Adipocyte (in vitro differentiated cells): Measurements from ENCODE around the gene MAN2B2.

Experiments
- DNase-seq: peaks from one replicate; pipeline ENCODE4 v3.0.0-alpha.2; 2015; ENCODE audit warnings: low read depth
- H3K27me3 ChIP-seq: replicated peaks from 2 replicates; pipeline ENCODE4 v1.7.0; 2013; ENCODE audit warnings: mild to moderate bottlenecking, low read length, moderate library complexity; ENCODE audit not compliant: control insufficient read depth, insufficient read depth
- H3K36me3 ChIP-seq: 2 replicates; pipeline ENCODE4 v1.7.0; 2013; ENCODE audit warnings: low read length, mild to moderate bottlenecking, moderate library complexity; ENCODE audit not compliant: control insufficient read depth, insufficient read depth, severe bottlenecking
- H3K4me1 ChIP-seq: 2 replicates; pipeline ENCODE4 v1.7.0; 2013; ENCODE audit warnings: mild to moderate bottlenecking, low read length, moderate library complexity; ENCODE audit not compliant: control insufficient read depth, insufficient read depth
- H3K4me3 ChIP-seq: 2 replicates; pipeline ENCODE4 v1.7.0; 2013; ENCODE audit warnings: mild to moderate bottlenecking, low read length, moderate library complexity
- H3K9ac ChIP-seq: 2 replicates; pipeline ENCODE4 v1.7.0; 2013; ENCODE audit warnings: mild to moderate bottlenecking, low read length, moderate library complexity
- H3K9me3 ChIP-seq: 2 replicates; pipeline ENCODE4 v1.7.0; 2013; ENCODE audit warnings: mild to moderate bottlenecking, low read length, moderate library complexity; ENCODE audit not compliant: control insufficient read depth

The MAN2B2 gene

DNA sequence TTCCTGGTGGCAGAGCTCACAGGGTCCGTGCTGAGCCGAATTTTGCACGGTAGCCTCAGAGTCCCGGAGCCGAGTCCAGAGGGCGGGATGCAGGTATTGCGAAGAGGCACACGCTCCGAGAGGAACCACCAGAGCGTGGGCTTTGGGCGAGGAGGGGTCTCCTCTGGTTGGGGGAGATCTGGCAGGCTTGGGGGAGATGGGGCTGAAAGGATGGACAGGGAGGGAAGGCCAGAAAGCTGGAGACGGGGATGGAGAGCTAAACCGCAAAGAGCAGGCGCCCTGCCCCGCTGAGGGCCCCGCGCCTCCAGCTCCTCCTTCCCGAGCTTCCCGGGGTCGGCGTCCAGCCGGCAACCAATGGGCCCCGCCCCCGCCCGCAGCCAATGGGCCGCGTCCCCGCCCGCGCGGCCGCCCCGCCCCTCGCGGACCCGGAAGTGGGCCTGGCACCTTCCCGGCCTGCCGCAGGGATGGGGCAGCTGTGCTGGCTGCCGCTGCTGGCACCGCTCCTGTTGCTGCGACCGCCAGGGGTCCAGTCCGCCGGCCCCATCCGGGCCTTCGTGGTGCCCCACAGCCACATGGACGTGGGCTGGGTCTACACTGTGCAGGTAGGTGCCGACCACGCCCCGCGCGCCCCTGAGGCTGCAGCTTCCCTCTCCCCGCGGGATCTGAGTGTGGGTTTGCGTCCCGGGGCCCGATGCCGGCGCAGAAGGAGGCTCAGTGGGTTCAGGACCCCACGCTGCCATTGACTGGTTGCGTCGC, at the start of gene MAN2B2:
MAN2B2 (plus strand) TSS at position 443 of the 756 bp plus-strand sequence; CDS start at position 465, 22 bp downstream.
- peaks cover 29% of the 10 kb centered on the region for H3K27me3 ChIP-seq
- peaks cover 10% of the 10 kb centered on the region for H3K9me3 ChIP-seq
- peaks cover 19% of the 10 kb centered on the region for H3K36me3 ChIP-seq
- peak within 1 kb of the TSS; percentile 91 for H3K9ac ChIP-seq
- DNase-seq: peak; percentile 95
- H3K4me3 ChIP-seq: peak within 1 kb of the TSS; percentile 93
- peaks cover 11% of the 10 kb centered on the region for H3K4me1 ChIP-seq

DNA sequence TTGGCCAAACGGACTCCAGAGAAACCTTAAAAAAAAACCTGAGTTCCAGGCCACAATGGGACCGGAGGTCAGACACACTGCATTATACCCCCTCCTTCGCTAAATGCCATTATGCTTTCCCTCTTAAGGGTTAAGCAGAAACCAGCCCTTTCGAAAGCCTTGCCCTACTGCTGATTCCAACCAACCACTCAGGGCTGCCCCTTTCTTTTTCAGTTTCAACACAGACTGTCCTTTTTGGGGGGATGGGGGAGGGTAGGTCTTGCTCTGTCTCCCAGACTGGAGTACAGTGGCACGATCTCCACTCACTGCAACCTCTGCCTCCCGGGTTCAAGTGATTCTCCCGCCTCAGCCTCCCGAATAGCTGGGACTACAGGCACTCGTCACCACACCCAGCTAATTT, 49.5 kb upstream of the MAN2B2 start:
- Histone ChIP-seq H3K27me3 (peaks cover 30% of the 10 kb centered on the region), H3K4me3 (no peak overlapping the region), H3K9me3 (no peaks in the 10 kb centered on the region), H3K36me3 (no peaks in the 10 kb centered on the region), H3K4me1 (no peaks in the 10 kb centered on the region), H3K9ac (no peak overlapping the region)
- DNase-seq: no peak

DNA sequence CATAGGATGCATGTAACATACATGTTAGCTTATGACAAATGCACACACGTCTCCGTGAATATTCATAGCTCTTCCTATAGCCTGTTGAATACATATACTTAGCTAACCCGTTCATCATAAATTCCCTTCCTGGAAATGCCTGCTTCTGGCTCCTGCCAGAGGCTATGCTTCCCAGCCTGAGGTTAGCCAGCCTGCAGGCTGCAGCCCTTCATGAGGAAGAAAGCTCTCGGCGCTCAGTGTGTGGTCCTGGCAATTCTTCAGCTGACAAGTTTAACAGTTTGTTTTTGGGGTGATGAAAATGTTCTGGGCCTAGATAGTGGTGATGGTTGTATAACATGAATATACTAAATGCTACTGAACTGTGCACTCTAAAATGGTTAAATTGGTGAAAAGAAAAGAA, 48.8 kb upstream of the MAN2B2 start:
- H3K4me1 ChIP-seq: no peaks in the 10 kb centered on the region
- peaks cover 23% of the 10 kb centered on the region for H3K27me3 ChIP-seq
- no peak overlapping the region for H3K9ac ChIP-seq
- H3K36me3 ChIP-seq: no peaks in the 10 kb centered on the region
- no peaks in the 10 kb centered on the region for H3K9me3 ChIP-seq
- DNase-seq: no peak
- no peak overlapping the region for H3K4me3 ChIP-seq

DNA sequence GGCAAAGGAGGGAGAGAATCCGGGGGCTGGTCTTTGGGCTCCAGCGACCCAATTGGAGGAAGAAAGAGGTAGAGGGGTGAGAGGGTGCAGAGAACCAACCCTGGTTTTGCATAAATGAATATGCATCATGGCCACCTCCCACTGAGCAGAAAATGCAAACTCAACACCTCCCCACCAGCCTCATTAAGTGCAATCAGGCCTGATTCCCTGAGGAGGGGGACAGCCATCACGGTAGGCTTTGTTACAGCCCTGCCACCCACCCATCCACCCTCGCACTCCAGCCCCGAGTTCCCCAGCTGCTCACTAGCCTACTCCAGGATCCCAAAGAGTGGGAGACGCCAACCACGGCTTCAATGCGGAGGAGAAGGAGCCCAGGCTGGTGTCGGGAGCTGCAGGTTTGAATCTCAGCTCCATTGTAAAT, 48.3 kb upstream of the MAN2B2 start:
- DNase-seq: no peak
- no peak overlapping the region for H3K4me3 ChIP-seq
- H3K9me3 ChIP-seq: no peaks in the 10 kb centered on the region
- H3K36me3 ChIP-seq: no peaks in the 10 kb centered on the region
- H3K27me3 ChIP-seq: peaks cover 18% of the 10 kb centered on the region
- H3K9ac ChIP-seq: no peak overlapping the region
- H3K4me1 ChIP-seq: no peaks in the 10 kb centered on the region

DNA sequence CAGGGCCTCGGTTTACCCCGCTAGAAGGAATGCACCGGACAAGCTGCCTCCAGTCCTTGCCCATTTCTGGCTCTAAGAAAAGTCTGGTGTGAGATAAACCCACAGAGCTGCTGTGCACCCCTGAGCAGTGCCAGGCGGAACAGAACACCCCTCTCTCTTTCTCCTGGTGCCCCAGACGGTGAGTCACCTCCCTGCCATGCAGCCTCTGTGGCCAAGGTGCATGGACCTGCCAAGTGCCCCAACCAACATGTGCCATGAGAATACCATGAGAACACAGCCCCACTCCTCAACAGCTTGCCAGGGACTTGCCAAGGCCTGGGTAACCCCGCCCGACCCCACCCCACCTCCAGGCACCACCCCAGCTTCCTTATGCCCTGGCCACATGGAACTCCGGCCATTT, 47.7 kb upstream of the MAN2B2 start:
- no peak overlapping the region for H3K9ac ChIP-seq
- no peaks in the 10 kb centered on the region for H3K36me3 ChIP-seq
- H3K4me1 ChIP-seq: no peaks in the 10 kb centered on the region
- DNase-seq: no peak
- H3K27me3 ChIP-seq: peaks cover 12% of the 10 kb centered on the region
- no peaks in the 10 kb centered on the region for H3K9me3 ChIP-seq
- H3K4me3 ChIP-seq: no peak overlapping the region

DNA sequence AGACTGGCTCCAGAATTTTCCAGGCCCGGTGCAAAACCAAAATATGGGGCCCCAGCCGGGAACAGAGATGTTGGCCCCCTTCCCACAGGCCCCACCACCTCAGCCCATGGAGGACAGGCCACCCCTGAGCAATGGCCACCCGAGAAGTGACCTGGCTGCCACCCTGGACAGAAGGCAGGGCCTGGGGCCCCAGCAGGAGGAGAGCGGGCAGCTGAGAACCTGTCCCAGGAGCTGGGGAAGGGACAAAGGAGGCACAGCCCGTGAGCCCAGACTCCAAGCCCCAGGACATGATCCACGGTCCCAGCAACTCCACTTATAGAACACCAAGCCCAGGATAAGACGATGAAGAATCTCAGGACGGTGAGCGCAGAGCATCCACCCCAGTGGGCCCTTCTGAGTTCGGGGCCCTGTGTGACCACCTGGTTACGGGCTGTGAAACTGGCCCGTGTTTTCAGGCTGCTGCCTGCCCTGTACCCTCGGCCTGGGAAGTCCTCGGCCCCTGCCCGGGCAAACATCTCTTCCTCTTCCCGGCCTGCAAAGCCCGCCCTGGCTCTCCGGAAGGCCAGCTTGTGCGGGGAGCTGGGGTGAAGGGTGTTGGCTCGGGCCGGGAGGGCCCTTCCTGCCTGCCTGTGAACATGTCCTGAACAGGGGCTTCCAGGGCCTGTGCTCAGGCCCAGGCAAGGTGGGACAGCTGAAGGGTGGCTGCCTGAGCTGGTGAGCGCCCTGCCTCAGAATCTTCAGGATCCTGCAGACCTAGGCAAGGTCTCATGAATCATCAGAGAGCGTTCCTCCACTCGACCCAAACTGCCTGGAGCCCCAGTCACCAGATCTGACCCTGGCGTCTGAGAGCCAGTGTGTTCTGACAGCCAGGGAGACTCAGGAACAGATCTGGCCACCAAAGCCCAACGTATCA, 47.0 kb upstream of the MAN2B2 start:
- no peak overlapping the region for H3K4me3 ChIP-seq
- H3K9me3 ChIP-seq: peaks cover 3% of the 10 kb centered on the region
- DNase-seq: no peak
- H3K4me1 ChIP-seq: no peaks in the 10 kb centered on the region
- no peaks in the 10 kb centered on the region for H3K36me3 ChIP-seq
- peaks cover 12% of the 10 kb centered on the region for H3K27me3 ChIP-seq
- no peak overlapping the region for H3K9ac ChIP-seq

DNA sequence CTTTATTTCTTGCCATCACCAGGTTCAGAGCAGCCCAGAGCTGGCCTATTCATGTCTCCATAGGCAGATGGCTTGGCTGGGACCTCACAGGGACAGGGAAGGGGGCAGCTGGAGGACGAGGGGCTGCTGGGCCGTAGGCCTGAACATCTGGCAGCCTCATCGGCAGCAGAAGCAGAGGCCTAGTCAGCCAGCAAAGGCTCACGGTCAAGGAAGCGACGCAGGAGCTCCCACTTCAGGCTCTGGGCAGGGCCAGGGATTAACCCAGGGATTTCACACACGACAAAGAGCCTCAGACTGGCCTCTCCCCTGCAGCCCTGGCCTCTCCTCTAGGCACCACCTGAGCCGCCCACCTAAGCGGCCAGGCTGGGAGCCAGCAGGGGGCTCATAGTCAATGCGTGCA, 46.0 kb upstream of the MAN2B2 start:
- Histone ChIP-seq H3K27me3 (peaks cover 12% of the 10 kb centered on the region), H3K4me3 (no peak overlapping the region), H3K36me3 (no peaks in the 10 kb centered on the region), H3K9ac (no peak overlapping the region), H3K4me1 (no peaks in the 10 kb centered on the region), H3K9me3 (peaks cover 3% of the 10 kb centered on the region)
- no peak for DNase-seq

DNA sequence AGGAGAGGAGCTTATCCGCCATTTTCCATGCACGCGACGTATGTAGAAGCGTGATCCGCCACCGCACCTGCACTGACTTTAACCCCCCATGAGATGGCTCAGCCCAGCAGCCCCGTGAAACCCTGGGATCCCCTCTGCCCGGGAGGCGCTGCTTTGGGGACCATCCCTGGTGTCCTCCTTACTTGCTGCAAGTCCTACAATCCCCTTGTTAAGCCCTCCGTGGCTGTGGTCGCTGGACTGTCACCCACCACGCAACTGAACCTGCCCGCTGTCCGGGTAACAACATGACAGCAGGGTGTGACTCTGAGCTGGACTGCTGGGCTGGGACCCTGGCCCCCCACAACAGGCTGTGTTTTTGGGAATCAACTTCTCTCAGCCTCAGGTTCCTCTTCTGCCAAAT, 44.7 kb upstream of the MAN2B2 start:
- H3K36me3 ChIP-seq: no peaks in the 10 kb centered on the region
- no peaks in the 10 kb centered on the region for H3K4me1 ChIP-seq
- peaks cover 3% of the 10 kb centered on the region for H3K9me3 ChIP-seq
- peaks cover 12% of the 10 kb centered on the region for H3K27me3 ChIP-seq
- H3K9ac ChIP-seq: no peak overlapping the region
- no peak for DNase-seq
- H3K4me3 ChIP-seq: no peak overlapping the region

DNA sequence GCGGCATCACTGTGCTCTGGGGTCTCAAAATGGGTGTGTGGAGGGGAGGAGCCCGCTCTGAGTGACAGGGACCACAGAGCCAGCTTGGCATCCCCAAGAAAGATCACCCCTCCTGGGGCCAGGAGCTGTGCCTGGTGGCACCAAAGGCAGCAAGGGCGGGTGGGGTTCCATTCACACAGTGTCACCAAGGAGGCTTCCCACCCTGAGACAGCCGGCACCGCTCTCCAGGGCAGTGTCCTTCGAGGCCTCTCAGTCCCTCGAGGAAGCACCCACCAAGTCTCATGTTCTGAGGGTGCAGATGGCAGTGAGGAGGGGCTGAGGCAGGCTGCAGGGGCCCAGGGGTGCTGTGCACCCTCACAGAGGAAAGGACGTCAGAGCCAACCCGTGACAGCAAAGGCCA, 44.0 kb upstream of the MAN2B2 start:
- H3K27me3 ChIP-seq: peaks cover 12% of the 10 kb centered on the region
- H3K9ac ChIP-seq: no peak overlapping the region
- no peak overlapping the region for H3K4me3 ChIP-seq
- H3K36me3 ChIP-seq: no peaks in the 10 kb centered on the region
- no peaks in the 10 kb centered on the region for H3K4me1 ChIP-seq
- H3K9me3 ChIP-seq: peaks cover 3% of the 10 kb centered on the region
- no peak for DNase-seq

DNA sequence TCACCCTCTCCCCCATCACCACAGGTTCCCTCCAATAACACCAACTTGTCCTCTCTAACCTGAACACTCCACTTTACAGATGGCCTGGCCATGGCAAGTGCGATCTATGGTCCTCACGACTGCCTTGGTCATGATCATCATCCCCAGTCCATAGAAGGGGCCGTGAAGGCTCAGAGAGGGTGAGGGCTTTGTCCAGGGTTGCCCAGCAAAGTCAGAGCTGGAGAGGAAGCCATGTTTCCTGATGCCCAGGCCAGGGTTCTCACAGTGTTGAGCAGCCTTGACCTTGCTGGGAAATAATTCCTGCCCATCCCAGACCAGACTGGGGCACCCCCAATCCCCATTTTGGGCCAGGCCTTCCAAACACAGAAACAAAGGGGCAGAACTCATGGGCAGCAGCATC, 42.9 kb upstream of the MAN2B2 start:
- Histone ChIP-seq H3K9ac (no peak overlapping the region), H3K4me1 (no peaks in the 10 kb centered on the region), H3K27me3 (peaks cover 4% of the 10 kb centered on the region), H3K36me3 (no peaks in the 10 kb centered on the region), H3K9me3 (peaks cover 3% of the 10 kb centered on the region), H3K4me3 (no peak overlapping the region)
- DNase-seq: no peak

DNA sequence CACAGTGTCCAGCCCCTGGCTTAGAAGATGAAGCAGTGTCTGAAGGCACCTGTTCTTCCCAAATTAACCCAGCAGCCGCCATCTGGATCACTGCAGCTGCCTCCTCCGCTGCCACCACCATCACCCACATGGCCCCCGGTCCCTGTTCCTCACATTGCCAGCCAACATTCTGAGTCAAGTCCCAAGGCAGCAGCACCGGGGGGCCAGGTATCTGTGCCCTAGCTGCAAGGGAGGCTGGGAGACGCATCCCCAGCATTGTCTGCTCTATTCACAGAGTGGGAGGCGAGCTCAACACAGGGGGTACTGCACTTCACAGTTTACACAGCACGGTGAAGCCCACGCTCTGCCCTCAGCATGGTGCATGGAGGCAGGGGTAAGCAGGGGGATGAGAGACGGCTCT, 42.3 kb upstream of the MAN2B2 start:
- Histone ChIP-seq H3K4me3 (no peak overlapping the region), H3K9ac (no peak overlapping the region), H3K36me3 (no peaks in the 10 kb centered on the region), H3K9me3 (peaks cover 3% of the 10 kb centered on the region), H3K4me1 (no peaks in the 10 kb centered on the region), H3K27me3 (peaks cover 2% of the 10 kb centered on the region)
- DNase-seq: no peak
